Measurements from ENCODE around the gene RAB42. TPM values are rescaled to one million over a fixed set of nuclear protein-coding genes. Genes with fewer than 3 reads are reported as not detected.

Gene RAB42
- total RNA-seq, 1 donor from 2014 or later, result 0.69 TPM

- TF ChIP-seq CTCF (IDR thresholded peaks at IDR 0.05; ENCODE audit: partially characterized antibody, unreplicated experiment), result no peak
- H3K27ac Mint-ChIP-seq (ENCODE audit: unreplicated experiment), result no peak overlapping the region
- H3K4me1 Mint-ChIP-seq (ENCODE audit: low read depth, unreplicated experiment), result no peaks in the 10 kb centered on the region
- no peak overlapping the region for H3K4me3 Mint-ChIP-seq (ENCODE audit: unreplicated experiment)
- DNase-seq, result no peak
- H3K27me3 Mint-ChIP-seq (ENCODE audit: unreplicated experiment), result no peaks in the 10 kb centered on the region
- H3K36me3 Mint-ChIP-seq (ENCODE audit: unreplicated experiment), result no peaks in the 10 kb centered on the region
- no peaks in the 10 kb centered on the region for H3K9me3 Mint-ChIP-seq (ENCODE audit: unreplicated experiment)
These were observed 21.1 kb downstream of the RAB42 start for GRCh38 chr1:28613175-28613574.

- H3K27me3 Mint-ChIP-seq (ENCODE audit: unreplicated experiment), result no peaks in the 10 kb centered on the region
- H3K27ac Mint-ChIP-seq (ENCODE audit: unreplicated experiment), result no peak overlapping the region
- no peaks in the 10 kb centered on the region for H3K36me3 Mint-ChIP-seq (ENCODE audit: unreplicated experiment)
- H3K9me3 Mint-ChIP-seq (ENCODE audit: unreplicated experiment), result no peaks in the 10 kb centered on the region
- no peak overlapping the region for H3K4me3 Mint-ChIP-seq (ENCODE audit: unreplicated experiment)
- TF ChIP-seq CTCF (IDR thresholded peaks at IDR 0.05; ENCODE audit: partially characterized antibody, unreplicated experiment), result no peak
- no peak for DNase-seq
- H3K4me1 Mint-ChIP-seq (ENCODE audit: low read depth, unreplicated experiment), result no peaks in the 10 kb centered on the region
These were observed 39.6 kb downstream of the RAB42 start for GRCh38 chr1:28631713-28632112.

- Mint-ChIP-seq H3K4me1 (ENCODE audit: low read depth, unreplicated experiment) (no peaks in the 10 kb centered on the region), H3K27me3 (ENCODE audit: unreplicated experiment) (no peaks in the 10 kb centered on the region), H3K36me3 (ENCODE audit: unreplicated experiment) (no peaks in the 10 kb centered on the region), H3K27ac (ENCODE audit: unreplicated experiment) (no peak overlapping the region), H3K4me3 (ENCODE audit: unreplicated experiment) (no peak overlapping the region), H3K9me3 (ENCODE audit: unreplicated experiment) (no peaks in the 10 kb centered on the region)
- no peak for DNase-seq
- TF ChIP-seq CTCF (IDR thresholded peaks at IDR 0.05; ENCODE audit: partially characterized antibody, unreplicated experiment), result no peak
These were observed 40.5 kb downstream of the RAB42 start for GRCh38 chr1:28632560-28632959.

- no peak overlapping the region for H3K27ac Mint-ChIP-seq (ENCODE audit: unreplicated experiment)
- no peak for DNase-seq
- no peak overlapping the region for H3K4me3 Mint-ChIP-seq (ENCODE audit: unreplicated experiment)
- peaks cover 16% of the 10 kb centered on the region for H3K4me1 Mint-ChIP-seq (ENCODE audit: low read depth, unreplicated experiment)
- H3K27me3 Mint-ChIP-seq (ENCODE audit: unreplicated experiment), result peaks cover 15% of the 10 kb centered on the region
- no peak for TF ChIP-seq CTCF (IDR thresholded peaks at IDR 0.05; ENCODE audit: partially characterized antibody, unreplicated experiment)
- peaks cover 4% of the 10 kb centered on the region for H3K9me3 Mint-ChIP-seq (ENCODE audit: unreplicated experiment)
- no peaks in the 10 kb centered on the region for H3K36me3 Mint-ChIP-seq (ENCODE audit: unreplicated experiment)
These were observed 48.7 kb downstream of the RAB42 start for GRCh38 chr1:28640766-28641165.

- no peak for TF ChIP-seq CTCF (IDR thresholded peaks at IDR 0.05; ENCODE audit: partially characterized antibody, unreplicated experiment)
- H3K4me3 Mint-ChIP-seq (ENCODE audit: unreplicated experiment), result peak overlapping the region; percentile 100
- H3K36me3 Mint-ChIP-seq (ENCODE audit: unreplicated experiment), result no peaks in the 10 kb centered on the region
- H3K27me3 Mint-ChIP-seq (ENCODE audit: unreplicated experiment), result peaks cover 15% of the 10 kb centered on the region
- peak overlapping the region; percentile 98 for H3K27ac Mint-ChIP-seq (ENCODE audit: unreplicated experiment)
- no peak for DNase-seq
- H3K9me3 Mint-ChIP-seq (ENCODE audit: unreplicated experiment), result peaks cover 4% of the 10 kb centered on the region
- peaks cover 16% of the 10 kb centered on the region for H3K4me1 Mint-ChIP-seq (ENCODE audit: low read depth, unreplicated experiment)
These were observed 50.2 kb downstream of the RAB42 start for GRCh38 chr1:28642056-28642846.
